Activated T-helper 1 cell treated with Interleukin-2 at 50 U/mL for 16 hours (primary cell): ENCODE data around the gene HGFAC.

ENCODE experiments used
- DNase-seq: peaks from one replicate; pipeline ENCODE4 v3.0.0-alpha.2; 2020; ENCODE audit warnings: low read depth

Gene HGFAC

DNA sequence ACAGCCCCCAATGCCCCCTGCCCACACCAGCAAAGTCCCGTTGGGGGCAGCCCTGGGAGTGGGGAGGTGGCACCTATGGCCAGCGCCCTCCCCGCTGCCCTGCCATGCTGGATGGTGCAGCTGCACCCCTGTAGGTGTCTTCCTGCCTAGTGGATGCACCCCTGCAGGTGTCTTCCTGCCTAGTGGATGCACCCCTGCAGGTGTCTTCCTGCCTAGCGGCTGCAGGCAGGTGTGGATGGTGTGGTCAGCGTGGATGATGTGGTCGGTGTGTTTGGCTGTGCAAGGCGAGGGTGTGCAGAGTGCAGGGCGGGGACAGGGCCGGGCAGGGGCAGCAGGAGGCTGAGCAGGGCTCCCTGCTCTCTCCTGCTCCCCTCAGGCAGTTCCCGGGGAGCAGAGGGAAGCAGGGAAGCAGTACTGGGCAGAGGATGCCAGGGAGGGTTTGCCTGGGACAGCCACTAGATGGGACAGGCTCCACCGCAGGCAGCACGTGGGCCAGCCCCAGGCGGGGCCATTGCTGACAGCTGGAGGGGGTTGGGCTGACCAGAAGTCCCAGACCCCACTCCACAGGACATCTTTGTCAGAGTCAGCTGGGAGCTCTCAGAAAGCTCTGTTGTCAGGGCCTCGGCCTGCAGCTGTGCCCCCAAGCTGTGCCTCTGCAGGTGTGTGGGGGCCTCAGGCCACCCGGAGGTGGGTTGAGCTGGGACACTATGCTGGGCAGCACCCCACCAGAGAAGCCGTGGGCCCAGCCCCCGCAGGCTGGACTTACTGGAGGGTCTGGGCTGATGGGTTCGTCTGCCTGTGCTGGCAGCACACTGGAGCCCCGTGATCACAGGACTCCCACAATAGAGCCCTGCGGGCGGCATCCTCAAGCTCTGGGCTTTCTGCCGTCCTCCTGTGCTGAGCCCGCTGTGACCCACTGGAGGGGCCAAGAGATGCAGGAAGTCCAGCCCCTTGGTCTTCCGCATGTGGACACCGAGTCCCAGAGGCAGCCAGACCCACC, 45.1 kb downstream of the HGFAC start:
- DNase-seq = no peak

DNA sequence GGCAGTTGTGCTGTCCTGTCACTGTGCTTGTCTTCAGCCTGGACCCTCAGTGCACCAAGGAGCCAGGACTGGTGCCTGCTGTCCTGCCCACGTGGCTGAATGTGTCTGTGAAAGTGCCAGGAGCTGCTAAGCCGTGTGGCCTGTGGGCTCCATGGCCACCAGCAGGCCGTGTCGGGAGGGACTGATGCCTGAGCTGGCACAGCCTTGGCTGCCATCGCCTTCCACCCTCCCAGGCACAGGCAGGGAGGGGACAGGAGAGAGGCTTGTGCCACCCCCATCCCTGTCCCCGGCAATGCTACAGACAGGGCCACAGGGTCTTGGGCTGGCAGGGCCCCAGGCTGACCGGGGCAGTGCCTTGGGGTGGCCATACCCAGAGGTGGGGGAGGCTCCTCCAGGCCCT, 46.1 kb downstream of the HGFAC start:
- DNase-seq = no peak

GRCh38 chr4:3488820-3489219, 47.1 kb downstream of the HGFAC start:
- no peak for DNase-seq

DNA sequence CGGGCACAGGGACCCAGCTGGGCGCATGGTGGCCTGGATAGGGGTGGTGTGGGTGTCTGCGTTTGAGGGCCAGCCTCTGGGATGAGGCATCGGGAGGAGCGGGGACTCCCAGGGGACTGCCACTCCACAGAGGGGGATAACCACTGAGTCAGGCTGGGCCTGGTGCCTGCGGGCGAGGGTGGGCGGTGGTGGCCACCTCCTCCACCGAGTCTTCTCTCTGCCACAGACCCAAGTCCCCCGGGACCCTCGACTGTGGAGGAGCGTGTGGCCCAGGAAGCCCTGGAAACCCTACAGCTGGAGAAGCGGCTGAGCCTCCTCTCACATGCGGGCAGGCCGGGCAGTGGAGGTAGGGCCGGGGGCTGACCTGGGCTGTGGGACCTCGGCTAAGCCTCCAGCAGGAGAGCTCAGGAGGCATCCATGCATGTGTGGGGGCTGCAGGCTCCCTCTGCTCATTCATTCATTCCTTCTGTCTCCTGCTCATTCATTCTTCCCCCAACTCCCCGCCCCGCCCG, 47.7 kb downstream of the HGFAC start:
- DNase-seq = no peak

GRCh38 chr4:3491681-3492405, 50.1 kb downstream of the HGFAC start:
- no peak for DNase-seq

- DNase-seq = no peak
These were observed 51.3 kb downstream of the HGFAC start for GRCh38 chr4:3492741-3493719.

DNA sequence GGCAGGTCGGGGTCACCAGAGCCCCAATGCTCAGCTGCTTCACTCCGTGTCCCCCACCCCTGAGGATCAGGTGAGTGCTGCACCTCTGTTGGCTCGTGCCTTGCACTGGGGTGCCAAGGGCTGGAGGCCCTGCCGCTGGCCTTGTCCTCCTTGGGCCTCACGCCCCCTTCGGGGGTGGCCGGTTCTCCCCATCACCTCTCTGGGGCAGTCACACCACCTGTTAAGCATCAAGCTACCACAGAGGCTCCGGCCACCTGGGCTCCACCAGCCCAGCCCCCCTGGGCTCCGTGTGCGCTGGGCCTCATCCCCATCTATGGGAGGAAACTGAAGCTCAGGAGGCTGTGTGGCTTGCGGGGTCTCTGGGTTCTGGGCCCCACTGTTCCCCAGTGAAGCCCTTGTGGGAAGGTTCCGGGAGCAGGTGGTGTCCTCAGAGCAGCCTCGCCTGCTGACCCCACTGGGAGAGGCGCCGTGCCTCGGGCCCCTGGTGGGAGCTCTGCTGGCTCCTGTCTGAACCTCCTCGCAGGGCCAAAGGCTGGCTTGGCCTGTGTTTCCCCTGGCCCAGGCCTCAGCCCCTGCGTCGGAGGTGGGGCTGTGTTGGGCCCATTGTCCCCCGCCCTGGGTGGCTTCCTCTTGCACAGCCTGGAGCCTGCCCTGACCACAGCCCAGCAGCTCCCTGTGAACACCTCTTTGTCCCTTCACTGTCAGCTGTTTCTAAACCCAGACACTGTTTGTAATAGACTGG, 52.1 kb downstream of the HGFAC start:
- no peak for DNase-seq

DNA sequence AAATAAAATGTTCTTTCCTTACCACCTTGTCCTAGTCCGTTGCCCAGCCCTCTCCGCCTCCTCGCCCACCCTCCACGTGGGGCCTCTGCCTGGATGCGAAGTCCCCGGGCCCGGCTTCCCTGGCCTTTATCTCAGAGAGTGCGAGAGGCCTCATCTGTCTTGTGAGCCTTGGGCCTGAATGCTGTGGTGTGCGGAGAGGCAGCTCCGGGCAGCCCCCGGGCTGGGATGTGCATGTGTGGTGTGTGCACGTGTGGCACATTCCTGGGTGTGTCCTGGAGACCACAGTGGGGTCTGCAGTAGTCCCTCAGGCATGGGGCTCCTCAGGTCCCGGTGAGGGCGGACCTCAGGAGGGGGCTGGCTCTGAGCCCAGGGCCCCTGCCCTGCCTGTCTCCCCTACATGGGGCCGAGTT, 52.7 kb downstream of the HGFAC start:
- no peak for DNase-seq

- DNase-seq = no peak
These were observed 53.6 kb downstream of the HGFAC start for GRCh38 chr4:3495204-3495975.

GRCh38 chr4:3496021-3496420, 54.3 kb downstream of the HGFAC start:
- no peak for DNase-seq

DNA sequence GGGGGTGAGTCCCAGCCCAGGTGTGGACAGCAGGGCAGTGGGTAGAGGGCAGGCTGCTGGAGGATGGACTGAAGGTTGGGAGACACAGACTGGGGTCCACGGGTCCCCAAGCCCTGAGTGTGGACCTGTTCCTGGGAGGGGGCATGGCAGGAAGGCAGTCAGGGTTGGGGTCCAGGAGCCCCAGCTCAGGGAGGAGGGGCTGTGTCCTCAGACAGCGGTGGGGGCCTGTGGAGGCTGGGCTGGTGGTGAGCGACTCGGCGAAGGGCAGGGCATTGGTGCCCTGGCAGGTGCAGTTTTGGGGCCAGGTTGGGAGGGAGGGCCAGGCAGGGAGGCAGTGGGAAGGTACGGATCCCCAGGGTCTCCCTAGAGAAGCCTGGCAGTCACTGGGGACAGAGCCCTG, 55.3 kb downstream of the HGFAC start:
- no peak for DNase-seq

GRCh38 chr4:3497523-3498389, 56.0 kb downstream of the HGFAC start:
- no peak for DNase-seq

- no peak for DNase-seq
These were observed 56.6 kb downstream of the HGFAC start for GRCh38 chr4:3498407-3498806.
